Raji (cell line): Measurements from ENCODE around the gene COL5A3.

Experiments
- POLR2A ChIP-seq: IDR thresholded peaks from 2 replicates; pipeline ENCODE4 v1.6.1; 2011; ENCODE audit warnings: low read depth, low read length, control low read depth; ENCODE audit not compliant: insufficient read depth

The COL5A3 gene

GRCh38 chr19:9935506-9936325, 74.6 kb downstream of the COL5A3 start:
- TF ChIP-seq POLR2A = no peak

DNA sequence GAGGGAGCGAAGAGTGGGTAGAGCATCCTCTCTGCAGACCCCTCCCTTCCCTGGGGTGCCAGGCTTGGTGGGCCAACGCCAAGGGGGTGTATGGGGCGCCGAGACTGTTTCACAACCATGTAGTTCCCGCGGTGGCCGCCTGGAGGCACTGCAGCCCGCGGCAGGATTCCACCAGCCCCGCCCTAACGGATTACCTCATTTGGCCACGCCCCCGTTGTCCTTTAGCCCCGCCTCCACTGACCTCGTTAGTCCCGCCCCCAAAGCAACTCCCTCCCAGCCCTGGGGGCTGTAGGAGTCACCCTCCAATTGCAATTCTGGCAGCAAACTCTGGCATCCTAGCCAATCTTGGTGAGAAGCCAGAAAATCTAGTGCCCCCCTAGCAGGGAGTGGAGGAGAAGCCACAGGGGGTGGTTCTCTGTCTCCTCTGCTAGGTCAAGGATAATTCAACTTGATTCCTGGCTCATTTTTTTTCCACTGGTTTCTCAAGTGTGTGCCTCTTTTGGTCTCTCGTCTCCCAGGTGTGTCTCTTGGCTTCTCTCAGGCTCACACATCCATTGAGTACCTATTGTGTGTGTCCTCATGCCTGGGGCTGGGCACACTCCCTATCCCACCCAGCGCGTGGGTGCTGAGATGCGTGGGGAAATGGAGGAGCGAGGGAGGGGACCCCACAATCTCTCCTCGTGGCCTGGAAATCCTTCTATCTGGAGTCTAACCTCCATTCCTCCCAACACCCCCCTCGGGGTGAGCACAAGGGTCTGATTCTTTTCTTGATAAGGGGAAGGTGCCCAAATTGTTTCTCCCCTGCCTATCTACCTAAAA, 76.0 kb downstream of the COL5A3 start:
- no peak for TF ChIP-seq POLR2A

DNA sequence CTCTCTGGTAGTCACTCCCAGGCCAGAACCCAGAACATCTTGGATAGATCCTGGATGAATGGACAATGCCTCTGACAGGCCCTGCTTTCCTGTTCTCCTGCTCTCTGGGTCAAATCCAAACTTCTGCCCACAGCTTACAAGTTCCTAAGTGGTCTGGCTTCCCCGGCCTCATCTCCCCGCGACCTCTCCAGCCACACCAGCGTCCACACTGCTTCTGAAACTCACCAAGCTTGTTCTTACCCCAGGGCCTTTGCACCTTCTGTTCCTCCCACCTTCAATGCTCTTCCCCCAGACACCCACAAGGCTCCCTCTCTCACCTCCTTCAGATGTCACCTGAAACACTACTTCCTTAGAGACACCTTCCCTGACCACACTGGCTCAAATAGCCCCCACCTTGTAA, 77.5 kb downstream of the COL5A3 start:
- no peak for TF ChIP-seq POLR2A

DNA sequence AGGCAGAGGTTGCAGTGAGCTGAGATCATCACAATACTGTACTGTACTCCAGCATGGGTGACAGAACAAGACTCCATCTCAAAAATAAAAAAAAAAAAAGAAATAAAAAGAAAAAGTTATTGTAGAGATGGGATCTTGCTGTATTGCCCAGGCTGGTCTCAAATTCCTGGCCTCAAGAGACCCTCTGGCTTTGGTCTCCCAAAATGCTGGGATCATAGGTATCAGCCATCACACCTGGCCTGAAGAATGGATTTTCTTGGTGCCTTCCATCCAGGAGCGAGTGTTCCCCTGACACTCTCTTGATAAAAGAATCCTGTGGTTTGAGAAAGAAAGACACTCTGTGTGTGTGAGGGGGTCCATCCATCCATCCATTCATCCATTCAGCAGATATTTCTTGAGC, 78.7 kb downstream of the COL5A3 start:
- no peak for TF ChIP-seq POLR2A

GRCh38 chr19:9923440-9923839, 86.9 kb downstream of the COL5A3 start:
- TF ChIP-seq POLR2A = no peak

GRCh38 chr19:9917321-9917720, 93.0 kb downstream of the COL5A3 start:
- TF ChIP-seq POLR2A = no peak

- no peak for TF ChIP-seq POLR2A
These were observed 93.6 kb downstream of the COL5A3 start for GRCh38 chr19:9916719-9917118.

GRCh38 chr19:9914315-9915207, 95.7 kb downstream of the COL5A3 start:
- TF ChIP-seq POLR2A = no peak

DNA sequence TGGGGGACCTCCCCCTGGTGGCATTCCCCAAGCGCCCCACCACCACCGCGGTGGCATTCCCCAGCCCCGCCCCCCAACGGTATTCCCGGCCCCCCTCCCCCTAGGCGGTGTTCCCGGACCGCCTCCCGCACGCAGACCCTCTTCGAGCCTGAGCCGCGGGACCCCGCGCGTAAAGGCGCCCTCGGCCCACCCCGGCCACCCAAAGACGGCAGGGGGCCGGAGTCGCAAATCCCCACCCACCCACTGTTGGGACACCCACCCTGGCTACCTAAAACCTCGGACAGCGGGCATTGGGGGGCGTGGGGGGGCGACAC, 96.3 kb downstream of the COL5A3 start:
- TF ChIP-seq POLR2A = no peak

DNA sequence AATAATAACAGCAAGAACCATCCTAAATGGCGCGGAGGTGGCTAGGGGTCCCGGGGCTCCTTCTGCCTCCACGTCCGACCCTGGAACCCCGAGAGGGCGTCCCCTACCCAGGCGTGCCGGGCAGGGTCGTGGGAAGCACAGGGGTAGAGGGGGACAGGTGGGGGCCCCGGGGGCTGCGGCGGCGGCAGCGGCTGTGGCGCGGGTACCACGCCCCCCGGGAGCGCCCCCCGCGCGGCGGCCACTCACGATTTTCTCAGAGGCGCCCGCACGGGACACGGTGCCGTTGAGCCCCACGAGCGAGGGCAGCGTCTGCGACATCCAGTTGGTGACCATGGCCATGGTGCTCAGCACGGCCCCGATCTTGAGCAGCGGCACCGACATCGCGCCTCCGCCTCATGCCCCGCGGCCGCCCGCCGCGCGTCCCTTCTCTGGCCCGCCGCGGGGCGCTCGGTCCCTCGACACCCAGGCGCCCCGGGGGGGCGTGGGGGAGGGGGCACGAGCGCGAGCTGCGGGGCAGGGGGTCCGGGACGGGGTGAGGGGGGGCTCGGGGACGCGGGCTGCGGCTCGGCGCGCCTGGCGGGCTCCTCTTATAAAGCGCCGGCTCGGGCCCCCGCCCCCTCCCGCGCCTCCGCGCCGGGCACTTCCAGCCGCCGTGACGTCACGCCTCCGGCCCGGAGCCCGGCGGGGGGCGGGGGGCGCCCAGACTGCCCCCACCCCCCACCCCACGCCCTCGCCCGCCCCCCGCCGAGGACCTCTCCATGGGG, 96.9 kb downstream of the COL5A3 start:
- TF ChIP-seq POLR2A = no peak

GRCh38 chr19:9912551-9913236, 97.6 kb downstream of the COL5A3 start:
- TF ChIP-seq POLR2A = no peak

GRCh38 chr19:9911524-9912185, 98.6 kb downstream of the COL5A3 start:
- no peak for TF ChIP-seq POLR2A

- no peak for TF ChIP-seq POLR2A
These were observed 99.7 kb downstream of the COL5A3 start for GRCh38 chr19:9910625-9911024.
